SK-N-SH (cell line): ENCODE data around the gene PMS2. TPM values are rescaled to one million over a fixed set of nuclear protein-coding genes. Genes with fewer than 3 reads are reported as not detected.
"Not testable (repeated sequence)": the region's sequence is repeated elsewhere in the genome, so short reads cannot be mapped to it uniquely, and the experiment has no call there.

Experiments
- CTCF ChIA-PET: fragments of 300-600, 350-600 bp; formaldehyde crosslinking; extraction: SDS; loops from one replicate; lab custom pipeline; 2021; lab: Yijun Ruan, JAX
- POLR2A ChIA-PET: fragments of 350-600 bp; sonication (Branson Sonifier 250); formaldehyde crosslinking; extraction: SDS; loops from one replicate; lab custom pipeline; 2020; ENCODE audit warnings: antibody characterized with exemption, inconsistent platforms; lab: Yijun Ruan, JAX
- DNase-seq: peaks from one replicate; pipeline ENCODE4 v3.0.0; 2012
- H2AFZ ChIP-seq: fragments of 200-600 bp; sonication (generic); 2 replicates; pipeline ENCODE4 v1.8.1; 2016; ENCODE audit warnings: antibody characterized with exemption, mild to moderate bottlenecking, low read depth
- H3F3A ChIP-seq: fragments of 200-600 bp; sonication (generic); replicated peaks from 2 replicates; pipeline ENCODE3; 2016; ENCODE audit warnings: antibody characterized with exemption, mild to moderate bottlenecking; ENCODE audit not compliant: insufficient read depth
- H3K27ac ChIP-seq, 2 experiments: fragments of 200-500 bp in 1 of 2; fragments of 200-600 bp in 1 of 2; sonication (Bioruptor generic) in 1 of 2; sonication (generic), shearing (Covaris generic) in 1 of 2; 2 replicates each; pipeline versions ENCODE4 v1.5.1 to v1.6.1; 2014 to 2016; ENCODE audit warnings: low read depth in 2 of 2, inconsistent platforms in 1 of 2, low read length in 1 of 2, mild to moderate bottlenecking in 1 of 2, mixed read lengths in 1 of 2
- H3K27me3 ChIP-seq: fragments of 200-600 bp; sonication (generic), shearing (Covaris generic); 2 replicates; pipeline ENCODE4 v1.6.1; 2016; ENCODE audit warnings: mixed run types; ENCODE audit not compliant: insufficient read depth
- H3K36me3 ChIP-seq, 2 experiments: fragments of 200-500 bp in 1 of 2; fragments of 200-600 bp in 1 of 2; sonication (Bioruptor generic) in 1 of 2; sonication (generic) in 1 of 2; replicated peaks in 1 of 2; 2 replicates each; pipeline versions ENCODE3 to v1.5.1; 2014 to 2016; ENCODE audit warnings: low read length in 1 of 2, mild to moderate bottlenecking in 1 of 2; ENCODE audit not compliant: insufficient read depth in 2 of 2, control insufficient read depth in 1 of 2
- H3K4me1 ChIP-seq, 2 experiments: fragments of 200-500 bp in 1 of 2; fragments of 200-600 bp in 1 of 2; sonication (Bioruptor generic) in 1 of 2; sonication (generic), shearing (Covaris generic) in 1 of 2; 2 replicates each; pipeline versions ENCODE4 v1.5.1 to v1.6.1; 2014 to 2016; ENCODE audit warnings: low read depth in 1 of 2, low read length in 1 of 2, mixed run types in 1 of 2; ENCODE audit not compliant: insufficient read depth in 2 of 2, control insufficient read depth in 1 of 2
- H3K4me2 ChIP-seq: fragments of 200-600 bp; sonication (generic), shearing (Covaris generic); 2 replicates; pipeline ENCODE4 v1.6.1; 2017; ENCODE audit warnings: mixed run types
- H3K4me3 ChIP-seq, 2 experiments: fragments of 200-500 bp in 1 of 2; fragments of 200-600 bp in 1 of 2; sonication (Bioruptor generic) in 1 of 2; sonication (generic), shearing (Covaris generic) in 1 of 2; 2 replicates each; pipeline versions ENCODE4 v1.5.1 to v1.8.1; 2014 to 2016; ENCODE audit warnings: low read depth in 2 of 2, inconsistent platforms in 1 of 2, low read length in 1 of 2, mild to moderate bottlenecking in 1 of 2, mixed read lengths in 1 of 2, moderate library complexity in 1 of 2
- H3K79me2 ChIP-seq: fragments of 200-600 bp; sonication (generic); 2 replicates; pipeline ENCODE4 v1.8.1; 2017; ENCODE audit warnings: mild to moderate bottlenecking; ENCODE audit not compliant: insufficient read depth
- H3K9ac ChIP-seq: fragments of 200-600 bp; sonication (generic); 2 replicates; pipeline ENCODE4 v1.6.1; 2017; ENCODE audit warnings: mixed run types
- H3K9me2 ChIP-seq: fragments of 200-600 bp; sonication (generic); 2 replicates; pipeline ENCODE4 v1.6.1; 2017; ENCODE audit warnings: mixed run types
- H3K9me3 ChIP-seq: fragments of 200-600 bp; sonication (generic); 2 replicates; pipeline ENCODE4 v1.6.1; 2017; ENCODE audit warnings: mixed run types, mild to moderate bottlenecking, moderate library complexity
- H4K20me1 ChIP-seq: fragments of 200-600 bp; sonication (generic); 2 replicates; pipeline ENCODE4 v1.6.1; 2017; ENCODE audit warnings: mild to moderate bottlenecking, mixed run types; ENCODE audit not compliant: insufficient read depth
- ELF1 ChIP-seq: IDR thresholded peaks from 2 replicates; pipeline ENCODE4 v1.4.0; 2012
- EP300 ChIP-seq, 2 experiments: IDR thresholded peaks; 2 replicates each; pipeline versions ENCODE4 v1.4.0 to v1.6.1; 2012; ENCODE audit warnings: borderline replicate concordance in 1 of 2, low read depth in 1 of 2, low read length in 1 of 2
- FOXJ3 ChIP-seq: sonication (generic); formaldehyde crosslinking; IDR thresholded peaks from 2 replicates; pipeline ENCODE4 v1.5.1; 2020; ENCODE audit warnings: mild to moderate bottlenecking, missing genetic modification reagents
- FOXM1 ChIP-seq: IDR thresholded peaks from 2 replicates; pipeline ENCODE4 v1.4.0; 2012; ENCODE audit warnings: low read depth, mild to moderate bottlenecking
- GABPA ChIP-seq: IDR thresholded peaks from 2 replicates; pipeline ENCODE4 v1.4.0; 2012; ENCODE audit warnings: low read depth, mild to moderate bottlenecking
- GATA2 ChIP-seq: sonication (generic); formaldehyde crosslinking; IDR thresholded peaks from 2 replicates; pipeline ENCODE4 v1.5.0; 2020; ENCODE audit warnings: mild to moderate bottlenecking, missing genetic modification reagents
- JUND ChIP-seq: IDR thresholded peaks from 2 replicates; pipeline ENCODE4 v1.4.0; 2012
- MXI1 ChIP-seq: IDR thresholded peaks from 2 replicates; pipeline ENCODE4 v1.6.1; 2012; ENCODE audit warnings: mild to moderate bottlenecking, low read depth, low read length, improper control_type of control experiment
- NFIC ChIP-seq: IDR thresholded peaks from 2 replicates; pipeline ENCODE4 v1.4.0; 2012; ENCODE audit warnings: borderline replicate concordance
- NRF1 ChIP-seq: IDR thresholded peaks from 2 replicates; pipeline ENCODE4 v1.6.1; 2012; ENCODE audit warnings: low read depth, mild to moderate bottlenecking, low read length
- RAD21 ChIP-seq: IDR thresholded peaks from 2 replicates; pipeline ENCODE4 v1.6.1; 2012; ENCODE audit warnings: mild to moderate bottlenecking, low read length
- RCOR1 ChIP-seq: fragments of 150-350 bp; IDR thresholded peaks from 2 replicates; pipeline ENCODE4 v1.6.1; 2017; ENCODE audit warnings: antibody characterized with exemption, low read length
- RXRA ChIP-seq: IDR thresholded peaks from 2 replicates; pipeline ENCODE4 v1.4.0; 2012; ENCODE audit warnings: low read depth, mild to moderate bottlenecking, borderline replicate concordance
- SIN3A ChIP-seq: IDR thresholded peaks from 2 replicates; pipeline ENCODE4 v1.6.1; 2012; ENCODE audit warnings: low read depth, mild to moderate bottlenecking, low read length, moderate library complexity, borderline replicate concordance
- SMC3 ChIP-seq: IDR thresholded peaks from 2 replicates; pipeline ENCODE4 v1.6.1; 2012; ENCODE audit warnings: low read depth, low read length, improper control_type of control experiment
- TCF12 ChIP-seq: IDR thresholded peaks from 2 replicates; pipeline ENCODE4 v1.4.0; 2012
- TEAD4 ChIP-seq: IDR thresholded peaks from 2 replicates; pipeline ENCODE4 v1.4.0; 2012; ENCODE audit warnings: mild to moderate bottlenecking, borderline replicate concordance; ENCODE audit not compliant: insufficient read depth
- YY1 ChIP-seq: IDR thresholded peaks from 2 replicates; pipeline ENCODE4 v1.4.0; 2012; ENCODE audit warnings: low read depth, mild to moderate bottlenecking
- WGBS: methylation state at CpG from one replicate; pipeline ENCODE4 v1.1.6; 2017; ENCODE audit warnings: low lambda C conversion rate; 5-methylcytosine and 5-hydroxymethylcytosine counted together
- polyA plus RNA-seq, 3 experiments: library from polyadenylated mRNA; depleted of rRNA; stranded (reverse); fragments of >200 nt; gene quantifications; 2 replicates each; pipeline ENCODE4 v1.2.3, GENCODE V29; 2012
- TF ChIP-seq, protein P1 (sequence below): IDR thresholded peaks from 2 replicates; pipeline ENCODE4 v1.4.0; 2012; ENCODE audit warnings: low read depth
- TF ChIP-seq, protein P2 (sequence below): IDR thresholded peaks from 2 replicates; pipeline ENCODE4 v1.4.0; 2012; ENCODE audit warnings: low read depth, borderline replicate concordance
- TF ChIP-seq, protein P3 (sequence below): IDR thresholded peaks from 2 replicates; pipeline ENCODE4 v1.4.0; 2012; ENCODE audit warnings: low read depth, borderline replicate concordance
- TF ChIP-seq, protein P4 (sequence below): fragments of 150-350 bp; IDR thresholded peaks from 2 replicates; pipeline ENCODE4 v1.6.1; 2016; ENCODE audit warnings: mild to moderate bottlenecking, low read depth, low read length
- TF ChIP-seq, protein P5 (sequence below): fragments of 150-350 bp; IDR thresholded peaks from 2 replicates; pipeline ENCODE4 v1.6.1; 2017; ENCODE audit warnings: antibody characterized with exemption, low read length, low read depth, borderline replicate concordance
- TF ChIP-seq, protein P6 (sequence below): fragments of 200-600 bp; sonication (generic); IDR thresholded peaks from 2 replicates; pipeline ENCODE4 v1.6.1; 2017; ENCODE audit warnings: antibody characterized with exemption, mild to moderate bottlenecking, moderate library complexity

PMS2 gene
- polyA plus RNA-seq, 1 of the 3 experiments (the other 2 are of a cell fraction): 9.6 TPM

DNA sequence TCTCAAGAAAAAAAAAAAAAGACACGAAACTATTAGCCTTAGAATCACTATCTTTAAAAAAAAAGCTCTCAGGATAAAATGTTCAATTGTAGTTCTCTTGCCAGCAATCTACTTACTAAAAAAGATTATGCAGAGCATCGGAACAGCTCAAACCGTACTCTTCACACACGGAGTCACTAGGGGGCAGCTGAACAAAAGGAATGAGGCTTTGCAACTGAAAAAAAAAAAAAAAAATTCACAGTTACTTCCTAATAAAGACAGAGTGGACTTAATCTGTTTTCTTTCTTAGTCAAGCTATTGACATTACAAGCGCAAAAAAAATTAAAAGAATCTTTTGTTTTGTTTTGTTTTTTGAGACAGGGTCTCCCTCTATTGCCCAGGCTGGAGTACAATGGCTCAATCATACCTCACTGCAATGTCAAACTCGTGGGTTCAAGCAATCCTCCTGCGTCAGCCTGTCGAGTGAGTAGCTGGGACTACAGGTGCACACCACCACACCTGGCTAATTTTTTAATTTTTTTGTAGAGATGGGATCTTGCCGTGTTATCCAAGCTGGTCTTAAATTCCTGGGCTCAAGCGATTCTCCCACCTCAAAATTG lies 11.5 kb downstream of the PMS2 start:
- no peak overlapping the region; a peak in 1 of 4 replicates for H3K4me3 ChIP-seq
- H3K4me1 ChIP-seq: peaks cover 0 to 3% of the 10 kb centered on the region in 2 experiments; a peak in 2 of 4 replicates
- H3F3A ChIP-seq: peaks cover 20% of the 10 kb centered on the region
- no peaks in the 10 kb centered on the region for H3K9me3 ChIP-seq
- no peak overlapping the region for H3K9ac ChIP-seq
- H3K9me2 ChIP-seq: no peaks in the 10 kb centered on the region
- peaks cover 14 to 76% of the 10 kb centered on the region in 2 experiments for H3K36me3 ChIP-seq
- H3K4me2 ChIP-seq: no peak overlapping the region
- WGBS: 76% methylated on average over 10 of the region's 10 CpGs
- no peaks in the 10 kb centered on the region for H3K79me2 ChIP-seq
- H4K20me1 ChIP-seq: no peaks in the 10 kb centered on the region
- no peaks in the 10 kb centered on the region for H3K27me3 ChIP-seq
- no peak overlapping the region for H2AFZ ChIP-seq
- ChIA-PET POLR2A (interaction anchor here (0.7 to 1.0 kb wide), 2 partner anchors 10 to 12 kb away, joined by 3 read pairs; partner anchors contain the start of genes AIMP2 and PMS2), CTCF (interaction anchor here (0.5 to 4.1 kb wide), 39 partner anchors 8 to 456 kb away, joined by 3 to 33 read pairs (median 4); partner anchors contain the start of genes AIMP2, ANKRD61 and PMS2)
- 0 out of 4 replicates have a peak overlapping the region, but pooled peaks of 1 of the 2 experiments have one; percentile 5 for H3K27ac ChIP-seq
- peak; percentile 74 for DNase-seq
- TF ChIP-seq, protein P1, sequence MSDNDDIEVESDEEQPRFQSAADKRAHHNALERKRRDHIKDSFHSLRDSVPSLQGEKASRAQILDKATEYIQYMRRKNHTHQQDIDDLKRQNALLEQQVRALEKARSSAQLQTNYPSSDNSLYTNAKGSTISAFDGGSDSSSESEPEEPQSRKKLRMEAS: no peak
- TF ChIP-seq EP300 (IDR thresholded peaks at IDR 0.05; ENCODE audit: borderline replicate concordance in 1 of 2, low read depth in 1 of 2, low read length in 1 of 2) (no peak), TEAD4 (no peak), SIN3A (no peak), ELF1 (no peak), GATA2 (CRISPR knock-in tag) (no peak), RCOR1 (no peak), TCF12 (no peak), YY1 (no peak), SMC3 (peak; percentile 71), RXRA (no peak), GABPA (no peak), NFIC (no peak), JUND (no peak), RAD21 (peak; percentile 89), FOXJ3 (CRISPR knock-in tag) (no peak), FOXM1 (no peak), MXI1 (no peak), NRF1 (no peak)
- TF ChIP-seq, protein P2, sequence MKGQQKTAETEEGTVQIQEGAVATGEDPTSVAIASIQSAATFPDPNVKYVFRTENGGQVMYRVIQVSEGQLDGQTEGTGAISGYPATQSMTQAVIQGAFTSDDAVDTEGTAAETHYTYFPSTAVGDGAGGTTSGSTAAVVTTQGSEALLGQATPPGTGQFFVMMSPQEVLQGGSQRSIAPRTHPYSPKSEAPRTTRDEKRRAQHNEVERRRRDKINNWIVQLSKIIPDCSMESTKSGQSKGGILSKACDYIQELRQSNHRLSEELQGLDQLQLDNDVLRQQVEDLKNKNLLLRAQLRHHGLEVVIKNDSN: no peak
- TF ChIP-seq, protein P3, sequence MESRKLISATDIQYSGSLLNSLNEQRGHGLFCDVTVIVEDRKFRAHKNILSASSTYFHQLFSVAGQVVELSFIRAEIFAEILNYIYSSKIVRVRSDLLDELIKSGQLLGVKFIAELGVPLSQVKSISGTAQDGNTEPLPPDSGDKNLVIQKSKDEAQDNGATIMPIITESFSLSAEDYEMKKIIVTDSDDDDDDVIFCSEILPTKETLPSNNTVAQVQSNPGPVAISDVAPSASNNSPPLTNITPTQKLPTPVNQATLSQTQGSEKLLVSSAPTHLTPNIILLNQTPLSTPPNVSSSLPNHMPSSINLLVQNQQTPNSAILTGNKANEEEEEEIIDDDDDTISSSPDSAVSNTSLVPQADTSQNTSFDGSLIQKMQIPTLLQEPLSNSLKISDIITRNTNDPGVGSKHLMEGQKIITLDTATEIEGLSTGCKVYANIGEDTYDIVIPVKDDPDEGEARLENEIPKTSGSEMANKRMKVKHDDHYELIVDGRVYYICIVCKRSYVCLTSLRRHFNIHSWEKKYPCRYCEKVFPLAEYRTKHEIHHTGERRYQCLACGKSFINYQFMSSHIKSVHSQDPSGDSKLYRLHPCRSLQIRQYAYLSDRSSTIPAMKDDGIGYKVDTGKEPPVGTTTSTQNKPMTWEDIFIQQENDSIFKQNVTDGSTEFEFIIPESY: no peak
- TF ChIP-seq, protein P4, sequence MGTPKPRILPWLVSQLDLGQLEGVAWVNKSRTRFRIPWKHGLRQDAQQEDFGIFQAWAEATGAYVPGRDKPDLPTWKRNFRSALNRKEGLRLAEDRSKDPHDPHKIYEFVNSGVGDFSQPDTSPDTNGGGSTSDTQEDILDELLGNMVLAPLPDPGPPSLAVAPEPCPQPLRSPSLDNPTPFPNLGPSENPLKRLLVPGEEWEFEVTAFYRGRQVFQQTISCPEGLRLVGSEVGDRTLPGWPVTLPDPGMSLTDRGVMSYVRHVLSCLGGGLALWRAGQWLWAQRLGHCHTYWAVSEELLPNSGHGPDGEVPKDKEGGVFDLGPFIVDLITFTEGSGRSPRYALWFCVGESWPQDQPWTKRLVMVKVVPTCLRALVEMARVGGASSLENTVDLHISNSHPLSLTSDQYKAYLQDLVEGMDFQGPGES: no peak
- TF ChIP-seq, protein P5, sequence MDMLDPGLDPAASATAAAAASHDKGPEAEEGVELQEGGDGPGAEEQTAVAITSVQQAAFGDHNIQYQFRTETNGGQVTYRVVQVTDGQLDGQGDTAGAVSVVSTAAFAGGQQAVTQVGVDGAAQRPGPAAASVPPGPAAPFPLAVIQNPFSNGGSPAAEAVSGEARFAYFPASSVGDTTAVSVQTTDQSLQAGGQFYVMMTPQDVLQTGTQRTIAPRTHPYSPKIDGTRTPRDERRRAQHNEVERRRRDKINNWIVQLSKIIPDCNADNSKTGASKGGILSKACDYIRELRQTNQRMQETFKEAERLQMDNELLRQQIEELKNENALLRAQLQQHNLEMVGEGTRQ: no peak
- TF ChIP-seq, protein P6, sequence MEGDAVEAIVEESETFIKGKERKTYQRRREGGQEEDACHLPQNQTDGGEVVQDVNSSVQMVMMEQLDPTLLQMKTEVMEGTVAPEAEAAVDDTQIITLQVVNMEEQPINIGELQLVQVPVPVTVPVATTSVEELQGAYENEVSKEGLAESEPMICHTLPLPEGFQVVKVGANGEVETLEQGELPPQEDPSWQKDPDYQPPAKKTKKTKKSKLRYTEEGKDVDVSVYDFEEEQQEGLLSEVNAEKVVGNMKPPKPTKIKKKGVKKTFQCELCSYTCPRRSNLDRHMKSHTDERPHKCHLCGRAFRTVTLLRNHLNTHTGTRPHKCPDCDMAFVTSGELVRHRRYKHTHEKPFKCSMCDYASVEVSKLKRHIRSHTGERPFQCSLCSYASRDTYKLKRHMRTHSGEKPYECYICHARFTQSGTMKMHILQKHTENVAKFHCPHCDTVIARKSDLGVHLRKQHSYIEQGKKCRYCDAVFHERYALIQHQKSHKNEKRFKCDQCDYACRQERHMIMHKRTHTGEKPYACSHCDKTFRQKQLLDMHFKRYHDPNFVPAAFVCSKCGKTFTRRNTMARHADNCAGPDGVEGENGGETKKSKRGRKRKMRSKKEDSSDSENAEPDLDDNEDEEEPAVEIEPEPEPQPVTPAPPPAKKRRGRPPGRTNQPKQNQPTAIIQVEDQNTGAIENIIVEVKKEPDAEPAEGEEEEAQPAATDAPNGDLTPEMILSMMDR: peak; percentile 95

DNA sequence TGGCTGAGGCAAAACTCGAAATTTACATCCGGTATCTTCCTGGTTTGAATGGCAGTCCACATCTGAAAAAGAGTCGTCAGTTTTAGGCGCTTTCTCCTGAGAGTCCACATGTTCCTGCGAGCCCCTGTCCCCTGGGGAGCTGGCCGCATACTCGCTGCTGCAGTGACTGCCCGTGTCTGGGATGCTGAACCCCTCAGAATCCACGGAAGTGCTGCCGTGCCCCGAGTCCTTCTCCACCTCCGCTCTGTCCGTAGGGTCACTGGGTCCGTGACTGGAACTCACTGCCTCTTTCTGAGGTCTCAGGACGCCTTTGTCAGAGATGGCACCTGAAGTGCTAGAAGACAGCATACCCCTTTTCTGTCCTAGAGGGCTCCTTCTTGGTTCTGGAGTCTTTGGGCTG lies 21.8 kb downstream of the PMS2 start:
- H2AFZ ChIP-seq, H3K27ac ChIP-seq, H4K20me1 ChIP-seq, H3K9me3 ChIP-seq, CTCF ChIA-PET, H3K4me1 ChIP-seq, H3K9me2 ChIP-seq, H3F3A ChIP-seq, H3K9ac ChIP-seq, H3K4me3 ChIP-seq, H3K79me2 ChIP-seq, POLR2A ChIA-PET, H3K4me2 ChIP-seq, DNase-seq, H3K27me3 ChIP-seq: not testable (repeated sequence)
- peaks cover 12 to 50% of the 10 kb centered on the region in 2 experiments for H3K36me3 ChIP-seq
- WGBS: 95% methylated on average over 15 of the region's 15 CpGs
